ENCODE data around the gene SYK.

SYK gene

GRCh38 chr9:90946982-90947381 lies 145.4 kb downstream of the SYK start:
- no peak for DNase-seq (ENCODE audit: low read depth)
